NCI-H1105 treated with DMSO at 0.1 percent for 48 hours (cell line): ENCODE data around the gene DIPK1B.

Experiments
- DNase-seq: peaks from one replicate; lab custom pipeline; 2025; lab: John Stamatoyannopoulos, UW

The DIPK1B gene

GRCh38 chr9:136686794-136687711, 25.3 kb upstream of the DIPK1B start, which contains the start of gene AGPAT2:
TSS of gene AGPAT2 (minus strand) at chr9:136687457. CDS start at chr9:136687357, 100 bp downstream.
- DNase-seq = peak; percentile 33

GRCh38 chr9:136687721-136688223, 24.6 kb upstream of the DIPK1B start:
- no peak for DNase-seq

GRCh38 chr9:136688274-136689107, 23.9 kb upstream of the DIPK1B start:
- no peak for DNase-seq

GRCh38 chr9:136689108-136689460, 23.3 kb upstream of the DIPK1B start:
- DNase-seq = no peak

- no peak for DNase-seq
Measured at GRCh38 chr9:136690104-136690805, 22.1 kb upstream of the DIPK1B start.

GRCh38 chr9:136690806-136691261, 21.5 kb upstream of the DIPK1B start:
- DNase-seq = no peak

- no peak for DNase-seq
Measured at GRCh38 chr9:136691316-136692184, 20.8 kb upstream of the DIPK1B start.

GRCh38 chr9:136692185-136693134, 19.9 kb upstream of the DIPK1B start:
- no peak for DNase-seq

GRCh38 chr9:136693135-136693489, 19.3 kb upstream of the DIPK1B start:
- DNase-seq = no peak

GRCh38 chr9:136693490-136694162, 18.7 kb upstream of the DIPK1B start:
- DNase-seq = no peak

- DNase-seq = no peak
Measured at GRCh38 chr9:136694163-136694871, 18.1 kb upstream of the DIPK1B start.

GRCh38 chr9:136694872-136695247, 17.5 kb upstream of the DIPK1B start:
- no peak for DNase-seq

GRCh38 chr9:136695435-136695895, 16.9 kb upstream of the DIPK1B start:
- DNase-seq = peak; percentile 87

GRCh38 chr9:136695955-136696354, 16.4 kb upstream of the DIPK1B start:
- DNase-seq = no peak

GRCh38 chr9:136696502-136696901, 15.9 kb upstream of the DIPK1B start:
- no peak for DNase-seq

- no peak for DNase-seq
Measured at GRCh38 chr9:136697146-136697820, 15.1 kb upstream of the DIPK1B start.

GRCh38 chr9:136697821-136698526, 14.4 kb upstream of the DIPK1B start:
- DNase-seq = no peak
